GM12873 (cell line): Measurements from ENCODE around the gene ARAP1.

Source experiments
- CTCF ChIP-seq: IDR thresholded peaks from 2 replicates; pipeline ENCODE4 v1.5.1; 2012; ENCODE audit warnings: low read depth, mild to moderate bottlenecking, moderate library complexity, low read length, control low read depth; ENCODE audit not compliant: insufficient read depth; ENCODE audit errors: missing control alignments

Gene ARAP1

GRCh38 chr11:72723508-72723907 lies 28.7 kb downstream of the ARAP1 start:
- no peak for TF ChIP-seq CTCF

- no peak for TF ChIP-seq CTCF
Observed at GRCh38 chr11:72722050-72722748, 30.0 kb downstream of the ARAP1 start.

GRCh38 chr11:72721689-72722049 lies 30.5 kb downstream of the ARAP1 start:
- no peak for TF ChIP-seq CTCF

- no peak for TF ChIP-seq CTCF
Observed at GRCh38 chr11:72721276-72721675, 30.9 kb downstream of the ARAP1 start.

- no peak for TF ChIP-seq CTCF
Observed at GRCh38 chr11:72720784-72721183, 31.4 kb downstream of the ARAP1 start.

GRCh38 chr11:72720047-72720446 lies 32.2 kb downstream of the ARAP1 start:
- no peak for TF ChIP-seq CTCF

GRCh38 chr11:72719551-72719950 lies 32.7 kb downstream of the ARAP1 start:
- no peak for TF ChIP-seq CTCF

- no peak for TF ChIP-seq CTCF
Observed at GRCh38 chr11:72719144-72719543, 33.1 kb downstream of the ARAP1 start.
